SK-N-SH treated with all-trans-retinoic acid at 6 μM for 48 hours (cell line): ENCODE results near the gene CDKN3.

Experiments used
- GLIS3 ChIP-seq: fragments of 250-450 bp; sonication (Bioruptor Pico); IDR thresholded peaks from 2 replicates; pipeline ENCODE4 v1.5.0; 2020; ENCODE audit warnings: mild to moderate bottlenecking, moderate library complexity
- TOX ChIP-seq: fragments of 250-450 bp; sonication (Bioruptor Pico); IDR thresholded peaks from 2 replicates; pipeline ENCODE4 v1.8.0; 2021; ENCODE audit warnings: mild to moderate bottlenecking, moderate library complexity, borderline replicate concordance
- ZFP30 ChIP-seq: fragments of 450-650 bp; formaldehyde crosslinking; IDR thresholded peaks from 2 replicates; pipeline ENCODE4 v1.5.0; 2022; ENCODE audit warnings: mild to moderate bottlenecking, moderate library complexity
- ZNF565 ChIP-seq: fragments of 450-650 bp; formaldehyde crosslinking; conservative IDR thresholded peaks from 2 replicates; pipeline ENCODE4 v1.5.0; 2020; ENCODE audit warnings: low read depth, mild to moderate bottlenecking, moderate library complexity
- TF ChIP-seq, protein P1 (sequence below): fragments of 250-450 bp; sonication (Bioruptor Pico); IDR thresholded peaks from 2 replicates; pipeline ENCODE4 v1.8.0; 2020; ENCODE audit warnings: mild to moderate bottlenecking, moderate library complexity, borderline replicate concordance
- TF ChIP-seq, protein P2 (sequence below): fragments of 250-450 bp; sonication (Bioruptor Pico); IDR thresholded peaks from 2 replicates; pipeline ENCODE4 v1.5.1; 2020; ENCODE audit warnings: low read depth, mild to moderate bottlenecking, moderate library complexity
- TF ChIP-seq, protein P3 (sequence below): fragments of 250-450 bp; sonication (Bioruptor Pico); IDR thresholded peaks from 2 replicates; pipeline ENCODE4 v1.5.0; 2020; ENCODE audit warnings: mild to moderate bottlenecking, moderate library complexity

DNA sequence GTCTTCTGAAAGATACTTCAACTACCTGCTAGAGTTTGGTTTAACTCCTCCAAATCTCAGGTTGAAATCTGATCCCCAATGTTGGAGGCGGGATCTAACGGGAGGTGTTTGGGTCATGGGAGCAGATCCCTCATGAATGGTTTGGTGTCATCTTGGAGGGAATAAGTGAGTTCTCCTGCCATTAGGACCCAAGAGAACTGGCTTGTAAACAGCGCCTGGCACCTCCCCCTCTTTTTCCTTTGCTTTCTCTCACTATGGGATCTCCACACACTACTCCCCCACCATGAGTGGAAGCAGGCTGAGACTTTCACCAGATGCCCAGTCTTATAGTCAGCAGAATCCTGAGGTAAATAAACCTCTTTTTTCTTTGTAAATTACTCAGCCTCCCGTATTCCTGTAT is 41.9 kb downstream of the CDKN3 start:
- TF ChIP-seq ZNF565 (CRISPR knock-in tag) (no peak), TOX (CRISPR knock-in tag) (no peak), ZFP30 (CRISPR knock-in tag) (no peak), GLIS3 (no peak)
- TF ChIP-seq, protein P1, sequence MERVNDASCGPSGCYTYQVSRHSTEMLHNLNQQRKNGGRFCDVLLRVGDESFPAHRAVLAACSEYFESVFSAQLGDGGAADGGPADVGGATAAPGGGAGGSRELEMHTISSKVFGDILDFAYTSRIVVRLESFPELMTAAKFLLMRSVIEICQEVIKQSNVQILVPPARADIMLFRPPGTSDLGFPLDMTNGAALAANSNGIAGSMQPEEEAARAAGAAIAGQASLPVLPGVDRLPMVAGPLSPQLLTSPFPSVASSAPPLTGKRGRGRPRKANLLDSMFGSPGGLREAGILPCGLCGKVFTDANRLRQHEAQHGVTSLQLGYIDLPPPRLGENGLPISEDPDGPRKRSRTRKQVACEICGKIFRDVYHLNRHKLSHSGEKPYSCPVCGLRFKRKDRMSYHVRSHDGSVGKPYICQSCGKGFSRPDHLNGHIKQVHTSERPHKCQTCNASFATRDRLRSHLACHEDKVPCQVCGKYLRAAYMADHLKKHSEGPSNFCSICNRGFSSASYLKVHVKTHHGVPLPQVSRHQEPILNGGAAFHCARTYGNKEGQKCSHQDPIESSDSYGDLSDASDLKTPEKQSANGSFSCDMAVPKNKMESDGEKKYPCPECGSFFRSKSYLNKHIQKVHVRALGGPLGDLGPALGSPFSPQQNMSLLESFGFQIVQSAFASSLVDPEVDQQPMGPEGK = no peak
- TF ChIP-seq, protein P2, sequence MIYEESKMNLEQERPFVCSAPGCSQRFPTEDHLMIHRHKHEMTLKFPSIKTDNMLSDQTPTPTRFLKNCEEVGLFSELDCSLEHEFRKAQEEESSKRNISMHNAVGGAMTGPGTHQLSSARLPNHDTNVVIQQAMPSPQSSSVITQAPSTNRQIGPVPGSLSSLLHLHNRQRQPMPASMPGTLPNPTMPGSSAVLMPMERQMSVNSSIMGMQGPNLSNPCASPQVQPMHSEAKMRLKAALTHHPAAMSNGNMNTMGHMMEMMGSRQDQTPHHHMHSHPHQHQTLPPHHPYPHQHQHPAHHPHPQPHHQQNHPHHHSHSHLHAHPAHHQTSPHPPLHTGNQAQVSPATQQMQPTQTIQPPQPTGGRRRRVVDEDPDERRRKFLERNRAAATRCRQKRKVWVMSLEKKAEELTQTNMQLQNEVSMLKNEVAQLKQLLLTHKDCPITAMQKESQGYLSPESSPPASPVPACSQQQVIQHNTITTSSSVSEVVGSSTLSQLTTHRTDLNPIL (CRISPR knock-in tag) = no peak
- TF ChIP-seq, protein P3, sequence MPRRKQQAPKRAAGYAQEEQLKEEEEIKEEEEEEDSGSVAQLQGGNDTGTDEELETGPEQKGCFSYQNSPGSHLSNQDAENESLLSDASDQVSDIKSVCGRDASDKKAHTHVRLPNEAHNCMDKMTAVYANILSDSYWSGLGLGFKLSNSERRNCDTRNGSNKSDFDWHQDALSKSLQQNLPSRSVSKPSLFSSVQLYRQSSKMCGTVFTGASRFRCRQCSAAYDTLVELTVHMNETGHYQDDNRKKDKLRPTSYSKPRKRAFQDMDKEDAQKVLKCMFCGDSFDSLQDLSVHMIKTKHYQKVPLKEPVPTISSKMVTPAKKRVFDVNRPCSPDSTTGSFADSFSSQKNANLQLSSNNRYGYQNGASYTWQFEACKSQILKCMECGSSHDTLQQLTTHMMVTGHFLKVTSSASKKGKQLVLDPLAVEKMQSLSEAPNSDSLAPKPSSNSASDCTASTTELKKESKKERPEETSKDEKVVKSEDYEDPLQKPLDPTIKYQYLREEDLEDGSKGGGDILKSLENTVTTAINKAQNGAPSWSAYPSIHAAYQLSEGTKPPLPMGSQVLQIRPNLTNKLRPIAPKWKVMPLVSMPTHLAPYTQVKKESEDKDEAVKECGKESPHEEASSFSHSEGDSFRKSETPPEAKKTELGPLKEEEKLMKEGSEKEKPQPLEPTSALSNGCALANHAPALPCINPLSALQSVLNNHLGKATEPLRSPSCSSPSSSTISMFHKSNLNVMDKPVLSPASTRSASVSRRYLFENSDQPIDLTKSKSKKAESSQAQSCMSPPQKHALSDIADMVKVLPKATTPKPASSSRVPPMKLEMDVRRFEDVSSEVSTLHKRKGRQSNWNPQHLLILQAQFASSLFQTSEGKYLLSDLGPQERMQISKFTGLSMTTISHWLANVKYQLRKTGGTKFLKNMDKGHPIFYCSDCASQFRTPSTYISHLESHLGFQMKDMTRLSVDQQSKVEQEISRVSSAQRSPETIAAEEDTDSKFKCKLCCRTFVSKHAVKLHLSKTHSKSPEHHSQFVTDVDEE (CRISPR knock-in tag) = no peak
